ENCODE data around the gene SOAT2.

SOAT2 gene

DNA sequence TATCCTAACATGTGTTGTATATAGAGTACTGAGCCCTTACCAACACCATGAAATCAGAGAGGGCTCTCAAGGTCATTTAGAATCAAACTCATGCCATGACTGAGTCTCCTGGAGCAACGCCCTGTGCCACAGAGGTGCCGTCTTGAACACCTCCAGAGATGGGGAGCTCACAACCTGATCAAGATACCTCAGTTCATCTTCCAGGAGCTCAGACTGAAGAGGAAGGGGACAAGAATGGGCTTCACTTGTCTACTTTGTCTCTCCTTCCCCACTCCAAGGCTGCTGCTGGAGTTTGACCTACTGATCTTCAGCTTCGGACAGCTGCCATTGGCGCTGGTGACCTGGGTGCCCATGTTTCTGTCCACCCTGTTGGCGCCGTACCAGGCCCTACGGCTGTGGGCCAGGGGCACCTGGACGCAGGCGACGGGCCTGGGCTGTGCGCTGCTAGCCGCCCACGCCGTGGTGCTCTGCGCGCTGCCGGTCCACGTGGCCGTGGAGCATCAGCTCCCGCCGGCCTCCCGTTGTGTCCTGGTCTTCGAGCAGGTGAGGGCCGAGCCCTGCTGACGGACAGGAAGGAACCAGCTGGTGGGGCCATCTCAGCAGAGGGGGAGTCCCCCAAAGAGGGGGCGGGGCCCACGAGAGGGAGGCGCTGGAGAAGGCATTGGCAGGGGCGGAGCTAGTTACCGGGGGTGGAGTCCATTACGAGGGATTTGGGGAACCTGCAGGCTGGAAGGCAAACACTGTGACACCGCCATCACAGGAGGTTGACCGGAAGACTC is 12.0 kb downstream of the SOAT2 start:
- Histone ChIP-seq H3K4me1 (peaks cover 0 to 37% (median 12%) of the 10 kb centered on the region in 4 donors), H3K9me3 (no peaks in the 10 kb centered on the region), H3K4me3 (no peak overlapping the region), H3K27me3 (no peaks in the 10 kb centered on the region), H3K36me3 (no peaks in the 10 kb centered on the region), H3K27ac (peak overlapping the region; percentile 78 to 80)
- no peak for DNase-seq
- intact Hi-C loops (cut with DNase I; ENCODE audit: low total_unique reads) = loop anchor here (5.0 kb wide), 1 partner anchor 37 kb away; no protein-coding TSS in a partner anchor
- TF ChIP-seq, protein P1, sequence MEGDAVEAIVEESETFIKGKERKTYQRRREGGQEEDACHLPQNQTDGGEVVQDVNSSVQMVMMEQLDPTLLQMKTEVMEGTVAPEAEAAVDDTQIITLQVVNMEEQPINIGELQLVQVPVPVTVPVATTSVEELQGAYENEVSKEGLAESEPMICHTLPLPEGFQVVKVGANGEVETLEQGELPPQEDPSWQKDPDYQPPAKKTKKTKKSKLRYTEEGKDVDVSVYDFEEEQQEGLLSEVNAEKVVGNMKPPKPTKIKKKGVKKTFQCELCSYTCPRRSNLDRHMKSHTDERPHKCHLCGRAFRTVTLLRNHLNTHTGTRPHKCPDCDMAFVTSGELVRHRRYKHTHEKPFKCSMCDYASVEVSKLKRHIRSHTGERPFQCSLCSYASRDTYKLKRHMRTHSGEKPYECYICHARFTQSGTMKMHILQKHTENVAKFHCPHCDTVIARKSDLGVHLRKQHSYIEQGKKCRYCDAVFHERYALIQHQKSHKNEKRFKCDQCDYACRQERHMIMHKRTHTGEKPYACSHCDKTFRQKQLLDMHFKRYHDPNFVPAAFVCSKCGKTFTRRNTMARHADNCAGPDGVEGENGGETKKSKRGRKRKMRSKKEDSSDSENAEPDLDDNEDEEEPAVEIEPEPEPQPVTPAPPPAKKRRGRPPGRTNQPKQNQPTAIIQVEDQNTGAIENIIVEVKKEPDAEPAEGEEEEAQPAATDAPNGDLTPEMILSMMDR (IDR thresholded peaks at IDR 0.05) = no peak

DNA sequence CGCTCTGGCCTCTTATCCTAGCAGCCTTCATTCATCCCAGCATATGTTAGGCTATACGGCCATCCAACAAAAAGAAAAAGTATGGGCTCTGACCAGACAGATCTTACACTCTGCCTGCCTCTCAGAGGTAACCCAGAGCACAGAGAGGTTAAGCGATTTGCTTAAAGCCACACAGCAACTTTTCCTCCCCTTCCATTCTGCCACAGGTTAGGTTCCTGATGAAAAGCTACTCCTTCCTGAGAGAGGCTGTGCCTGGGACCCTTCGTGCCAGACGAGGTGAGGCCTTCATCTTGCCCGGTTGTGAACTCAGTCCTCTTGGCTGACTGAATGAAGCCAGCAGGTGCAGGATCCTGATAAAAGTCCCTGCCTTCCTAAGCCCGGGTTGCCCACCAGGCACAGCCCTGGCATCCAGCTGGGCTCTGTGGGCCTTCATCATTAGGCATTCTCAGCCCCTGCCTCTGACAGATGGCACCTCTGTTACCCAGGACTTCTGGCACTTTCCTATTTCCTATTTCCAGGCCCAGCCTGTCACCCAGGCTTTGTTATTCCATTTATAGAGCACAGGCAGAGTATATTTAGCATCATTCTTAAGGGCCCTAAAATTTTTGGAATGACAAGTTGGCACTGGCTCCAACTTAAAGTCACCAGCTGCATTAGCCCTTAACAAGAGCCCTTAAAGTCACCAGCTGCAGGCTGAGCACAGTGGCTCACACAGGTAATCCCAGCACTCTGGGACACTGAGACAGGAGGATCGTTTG is 12.8 kb downstream of the SOAT2 start:
- no peak for DNase-seq
- TF ChIP-seq, protein P1 (IDR thresholded peaks at IDR 0.05) = no peak
- Histone ChIP-seq H3K36me3 (no peaks in the 10 kb centered on the region), H3K4me1 (peaks cover 0 to 37% (median 12%) of the 10 kb centered on the region in 4 donors), H3K27ac (peak overlapping the region; percentile 78 to 80), H3K4me3 (no peak overlapping the region), H3K27me3 (no peaks in the 10 kb centered on the region), H3K9me3 (no peaks in the 10 kb centered on the region)
- intact Hi-C loops (cut with DNase I; ENCODE audit: low total_unique reads) = loop anchor here (5.0 kb wide), 1 partner anchor 36 kb away; no protein-coding TSS in a partner anchor

DNA sequence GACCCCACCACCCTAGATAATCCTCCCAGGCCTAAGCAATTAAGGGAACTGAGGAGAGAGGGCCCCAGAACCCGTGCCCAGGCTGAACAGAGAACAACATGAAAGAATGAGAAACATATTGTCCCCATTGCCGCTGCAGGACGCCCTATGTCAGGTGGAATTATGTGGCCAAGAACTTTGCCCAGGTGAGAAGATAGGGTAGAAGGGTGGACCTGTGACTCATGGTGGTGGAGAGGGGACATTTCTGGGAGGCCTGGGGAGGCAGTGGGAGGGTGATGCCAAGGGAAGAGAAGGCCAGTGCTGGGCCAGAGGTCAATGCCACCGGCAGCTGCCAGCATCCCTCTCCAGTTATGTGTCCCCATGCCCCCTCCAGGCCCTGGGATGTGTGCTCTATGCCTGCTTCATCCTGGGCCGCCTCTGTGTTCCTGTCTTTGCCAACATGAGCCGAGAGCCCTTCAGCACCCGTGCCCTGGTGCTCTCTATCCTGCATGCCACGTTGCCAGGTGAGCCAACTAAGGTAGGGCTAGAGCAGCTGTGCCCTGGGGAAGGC is 15.5 kb downstream of the SOAT2 start:
- H3K4me3 ChIP-seq = no peak overlapping the region
- no peaks in the 10 kb centered on the region for H3K27me3 ChIP-seq
- no peak for DNase-seq
- intact Hi-C loops (cut with DNase I; ENCODE audit: low total_unique reads) = loop anchor here (5.0 kb wide), 1 partner anchor 33 kb away; no protein-coding TSS in a partner anchor
- H3K4me1 ChIP-seq = peaks cover 0 to 37% (median 12%) of the 10 kb centered on the region in 4 donors
- no peak overlapping the region for H3K27ac ChIP-seq
- no peaks in the 10 kb centered on the region for H3K36me3 ChIP-seq
- TF ChIP-seq, protein P1 (IDR thresholded peaks at IDR 0.05) = no peak
- H3K9me3 ChIP-seq = no peaks in the 10 kb centered on the region

DNA sequence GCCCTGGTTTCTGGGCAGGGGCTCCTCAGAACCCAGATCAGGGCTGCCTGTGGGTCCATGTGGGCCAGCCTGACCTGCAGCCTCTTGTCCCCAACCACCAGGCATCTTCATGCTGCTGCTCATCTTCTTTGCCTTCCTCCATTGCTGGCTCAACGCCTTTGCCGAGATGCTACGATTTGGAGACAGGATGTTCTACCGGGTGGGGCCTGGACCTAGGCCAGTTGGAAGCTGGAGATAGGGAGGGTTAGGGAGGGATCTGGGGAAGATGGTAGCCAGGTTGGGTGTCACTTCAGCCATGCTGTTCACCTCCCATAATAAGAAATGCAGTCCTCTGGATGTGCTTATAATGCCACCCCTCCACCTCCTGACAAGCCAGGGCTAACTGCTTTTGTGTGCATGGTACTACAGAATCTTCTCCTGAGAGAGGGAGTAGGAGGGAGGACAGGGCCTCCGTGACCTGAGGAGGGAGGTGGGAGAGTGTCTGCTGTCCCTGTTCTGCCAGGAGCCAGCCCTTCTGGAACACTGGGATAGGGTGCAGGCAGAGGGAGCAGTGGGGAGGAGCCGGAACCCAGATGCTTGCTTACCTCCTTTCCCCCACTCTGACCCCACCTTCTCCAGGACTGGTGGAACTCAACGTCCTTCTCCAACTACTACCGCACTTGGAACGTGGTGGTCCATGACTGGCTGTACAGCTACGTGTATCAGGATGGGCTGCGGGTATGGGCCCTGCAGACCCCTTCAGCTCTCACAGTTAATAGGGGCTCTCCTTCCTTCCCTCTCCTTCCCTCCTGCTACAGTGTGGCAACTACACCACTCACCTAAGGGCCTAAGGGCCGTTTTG is 17.6 kb downstream of the SOAT2 start:
- Histone ChIP-seq H3K4me3 (no peak overlapping the region), H3K27me3 (no peaks in the 10 kb centered on the region), H3K9me3 (no peaks in the 10 kb centered on the region), H3K27ac (no peak overlapping the region), H3K4me1 (peaks cover 0 to 22% (median 7%) of the 10 kb centered on the region in 4 donors), H3K36me3 (no peaks in the 10 kb centered on the region)
- intact Hi-C loops (cut with DNase I; ENCODE audit: low total_unique reads) = no loop called here
- TF ChIP-seq, protein P1 (IDR thresholded peaks at IDR 0.05) = no peak
- DNase-seq = no peak

DNA sequence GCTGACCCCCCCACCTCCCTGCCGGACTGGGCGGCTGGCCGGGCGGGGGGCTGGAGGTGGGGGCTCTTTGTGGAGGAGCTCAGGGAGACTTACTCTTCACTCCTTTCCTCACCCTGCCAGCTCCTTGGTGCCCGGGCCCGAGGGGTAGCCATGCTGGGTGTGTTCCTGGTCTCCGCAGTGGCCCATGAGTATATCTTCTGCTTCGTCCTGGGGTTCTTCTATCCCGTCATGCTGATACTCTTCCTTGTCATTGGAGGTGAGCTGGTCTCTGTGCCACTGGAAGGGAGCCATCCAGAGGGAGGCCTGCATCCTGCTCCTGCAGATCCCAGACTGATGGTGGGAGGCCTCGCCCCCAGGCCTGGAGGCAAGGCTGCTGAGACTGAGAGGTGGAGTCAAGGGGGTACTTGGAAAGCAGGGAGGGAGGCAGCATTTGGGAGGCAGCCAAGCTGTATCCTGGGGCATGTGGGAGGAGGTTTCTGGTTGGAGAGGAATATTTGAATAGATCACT is 19.7 kb downstream of the SOAT2 start:
- Histone ChIP-seq H3K9me3 (no peaks in the 10 kb centered on the region), H3K4me3 (no peak overlapping the region), H3K36me3 (no peaks in the 10 kb centered on the region), H3K27ac (no peak overlapping the region), H3K4me1 (peaks cover 0 to under 1% (median under 1%) of the 10 kb centered on the region in 4 donors), H3K27me3 (no peaks in the 10 kb centered on the region)
- intact Hi-C loops (cut with DNase I; ENCODE audit: low total_unique reads) = no loop called here
- DNase-seq = no peak
- TF ChIP-seq, protein P1 (IDR thresholded peaks at IDR 0.05) = no peak
